GM18511 (cell line): ENCODE measurements around the gene ELANE.
A peak's percentile ranks its signal among the peaks of the same experiment; 100 is the strongest.

Experiments
- ATAC-seq: cut with Tn5 transposase; IDR thresholded peaks from one replicate; pipeline ENCODE4 v1.9.1; 2021; ENCODE audit warnings: mild to moderate bottlenecking, moderate library complexity; ENCODE audit not compliant: unreplicated experiment

ELANE gene

GRCh38 chr19:892894-893689 is 41.0 kb downstream of the ELANE start, which contains the start of the genes MED16 and RNU6-9:
Gene MED16 (minus strand): TSS chr19:893187. CDS start chr19:891131, 2,056 bp downstream.
Gene RNU6-9 (plus strand): TSS chr19:893484.
- peak; percentile 77 for ATAC-seq

DNA sequence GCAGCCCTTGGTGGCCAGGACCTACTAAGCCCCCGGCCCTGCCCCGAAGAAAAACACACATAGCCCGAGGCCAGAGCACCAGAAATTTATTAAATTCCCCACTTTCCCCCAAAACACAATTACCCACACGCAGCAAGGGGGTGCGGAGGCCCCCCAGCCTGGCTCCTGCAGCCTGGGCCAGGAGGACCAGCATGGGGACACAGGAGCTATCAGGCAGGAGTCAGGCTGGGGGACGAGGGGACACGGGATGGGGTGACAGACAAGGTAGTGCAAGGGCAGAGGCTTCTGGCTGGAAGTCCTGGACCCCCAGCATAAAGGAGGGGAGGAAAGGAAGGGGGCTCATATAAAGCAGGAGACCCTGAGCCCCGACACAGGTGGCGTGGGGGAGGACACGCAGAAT is 44.3 kb downstream of the ELANE start:
- no peak for ATAC-seq

- ATAC-seq = no peak
These were observed 44.9 kb downstream of the ELANE start for GRCh38 chr19:896999-897398.

- no peak for ATAC-seq
These were observed 45.4 kb downstream of the ELANE start for GRCh38 chr19:897442-898039.

- no peak for ATAC-seq
These were observed 46.6 kb downstream of the ELANE start for GRCh38 chr19:898663-899062.

- no peak for ATAC-seq
These were observed 47.4 kb downstream of the ELANE start for GRCh38 chr19:899336-900042.

DNA sequence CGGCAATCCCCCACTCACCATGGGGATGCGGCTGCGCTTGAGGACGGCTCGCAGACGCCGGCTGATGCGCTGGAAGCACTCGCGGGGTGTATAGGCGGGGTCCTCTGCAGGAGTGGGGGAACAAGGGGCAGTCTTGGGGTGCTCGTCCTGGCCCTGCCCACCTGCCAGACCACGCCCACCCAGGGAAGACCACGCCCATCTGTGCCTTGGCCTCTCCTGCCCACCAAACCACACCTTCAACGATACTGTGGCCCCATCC is 47.9 kb downstream of the ELANE start:
- ATAC-seq = no peak

- ATAC-seq = no peak
These were observed 48.4 kb downstream of the ELANE start for GRCh38 chr19:900302-901111.

DNA sequence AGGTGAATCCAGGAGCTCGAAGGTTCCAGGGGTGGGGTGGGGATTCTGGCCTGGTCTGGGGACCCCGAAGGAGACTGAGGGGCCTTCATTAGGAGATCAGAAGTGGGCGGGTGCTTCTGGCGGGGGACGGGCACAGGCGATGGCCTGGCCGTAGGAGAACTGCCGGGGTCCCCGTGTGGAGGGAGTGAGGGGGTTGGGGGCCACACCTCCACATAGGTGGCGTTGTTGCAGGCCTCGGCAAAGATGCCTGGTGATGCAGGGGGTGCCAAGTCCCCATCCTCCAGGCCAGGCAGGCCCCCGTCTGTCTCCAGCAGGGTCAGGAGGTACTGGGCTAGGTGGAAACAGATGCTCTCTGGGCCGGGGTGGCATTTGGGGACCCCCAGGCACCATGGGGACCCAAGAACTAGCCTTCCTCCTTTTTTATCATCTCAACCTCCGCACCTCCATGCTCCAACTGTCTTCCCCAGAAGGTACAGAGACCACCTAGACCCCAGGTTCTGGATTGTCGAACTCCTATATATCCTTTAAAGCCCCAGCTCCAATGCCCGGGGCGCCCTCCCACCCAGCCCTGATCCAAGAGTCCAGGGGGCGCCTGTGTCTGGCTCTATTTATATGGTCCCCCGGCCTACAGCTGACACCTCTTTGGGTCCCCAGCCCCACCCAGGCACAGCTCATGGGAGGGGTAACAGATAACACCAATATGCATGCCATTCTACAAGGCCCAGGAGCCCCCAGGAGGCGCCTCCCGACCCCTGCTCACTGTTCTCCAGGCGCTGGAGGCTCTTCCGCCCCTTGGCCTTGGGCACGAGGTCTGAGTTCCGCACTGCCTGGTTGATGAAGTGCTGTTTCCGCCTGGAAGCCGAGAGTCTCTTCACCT is 49.4 kb downstream of the ELANE start:
- ATAC-seq = no peak

GRCh38 chr19:902093-902370 is 49.9 kb downstream of the ELANE start:
- no peak for ATAC-seq

DNA sequence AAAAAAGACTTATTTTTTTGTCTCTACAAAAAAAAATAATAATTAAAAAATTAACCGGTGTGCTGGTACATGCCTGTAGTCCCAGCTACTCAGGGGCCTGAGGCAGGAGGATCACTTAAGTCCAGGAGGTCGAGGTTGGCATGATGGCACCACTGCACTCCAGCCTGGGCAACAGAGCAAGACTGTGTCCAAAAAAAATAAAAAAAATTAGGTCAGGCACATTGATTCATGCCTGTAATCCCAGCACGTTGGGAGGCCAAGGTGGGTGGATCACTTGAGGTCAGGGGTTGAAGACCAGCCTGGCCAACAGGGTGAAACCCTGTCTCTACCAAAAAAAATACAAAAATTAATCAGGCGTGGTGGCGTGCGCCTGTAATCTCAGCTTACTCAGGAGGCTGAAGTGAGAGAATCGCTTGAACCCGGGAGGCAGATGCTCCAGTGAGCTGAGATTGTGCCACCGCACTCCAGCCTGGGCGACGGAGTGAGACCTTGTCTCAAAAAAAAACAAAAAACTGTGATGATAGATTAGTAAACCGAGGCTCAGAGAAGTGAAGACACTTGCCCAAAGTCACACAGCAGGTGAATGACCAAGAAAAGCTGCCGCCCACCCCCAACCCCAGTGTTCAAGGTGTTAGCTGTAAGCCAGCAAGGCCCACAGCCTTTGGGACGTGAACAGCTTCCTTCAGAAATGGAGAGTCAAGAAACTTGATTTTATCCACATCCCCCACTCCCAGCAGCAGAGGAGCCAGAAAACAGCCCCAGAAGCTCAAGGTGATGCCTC is 50.5 kb downstream of the ELANE start:
- ATAC-seq = no peak

DNA sequence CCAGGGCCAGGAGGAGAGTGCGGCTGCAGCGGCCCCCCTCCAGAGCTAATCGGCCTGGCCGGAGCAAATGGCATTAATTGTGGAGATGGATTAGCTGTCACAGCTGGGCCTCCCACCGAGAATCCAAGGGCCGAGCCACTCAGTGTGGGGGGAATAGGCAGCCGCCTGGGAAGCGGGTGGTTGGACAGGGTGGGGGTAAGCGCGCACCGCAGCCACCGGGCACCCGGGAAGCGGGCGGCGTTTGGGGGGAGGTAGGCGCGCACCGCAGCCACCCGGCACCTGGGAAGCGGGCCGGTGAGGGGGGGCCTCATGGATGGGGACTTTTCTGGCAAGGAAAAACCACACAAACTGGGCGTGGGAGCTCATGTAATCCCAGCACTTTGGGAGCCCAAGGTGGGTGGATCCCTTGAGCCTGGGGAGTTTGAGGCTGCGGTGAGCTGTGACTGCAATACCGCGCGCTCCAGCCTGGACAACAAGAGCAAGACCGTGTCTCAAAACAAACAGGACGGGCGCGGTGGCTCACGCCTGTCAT is 51.2 kb downstream of the ELANE start:
- no peak for ATAC-seq

DNA sequence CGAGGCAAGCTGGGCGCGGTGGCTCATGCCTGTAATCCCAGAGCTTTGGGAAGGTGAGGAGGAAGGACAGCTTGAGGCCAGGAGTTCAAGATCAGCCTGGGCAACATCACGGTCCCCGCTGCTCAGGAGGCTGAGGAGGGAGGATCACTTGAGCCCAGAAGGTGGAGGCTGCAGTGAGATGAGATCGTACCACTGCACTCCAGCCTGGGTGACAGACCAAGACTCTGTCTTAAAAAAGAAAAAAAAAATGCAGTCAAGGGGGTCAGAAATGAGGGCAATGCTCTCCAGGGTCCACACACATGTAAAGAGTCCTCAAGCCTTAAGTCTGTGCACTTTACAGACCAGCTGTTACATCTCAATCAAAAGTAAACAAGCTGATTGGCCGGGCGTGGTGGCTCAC is 52.4 kb downstream of the ELANE start:
- ATAC-seq = no peak
